Activated CD8-positive, alpha-beta T cell treated with anti-CD3 and anti-CD28 coated beads for 36 hours (primary cell): ENCODE data around the gene PRKCE. TPM values are rescaled to one million over a fixed set of nuclear protein-coding genes. Genes with fewer than 3 reads are reported as not detected.
A peak's percentile ranks its signal among the peaks of the same experiment; 100 is the strongest.

Experiments used
- ATAC-seq: fragments of 200-7000 bp; cut with Tn5 transposase; one replicate; pipeline ENCODE4 v1.10.0; 2021; ENCODE audit warnings: mild to moderate bottlenecking, moderate library complexity
- CTCF ChIA-PET: fragments of 350-600 bp; sonication (Branson Sonifier 250); formaldehyde crosslinking; loops from one replicate; lab custom pipeline; 2021; ENCODE audit warnings: antibody characterized with exemption; lab: Charles Lee
- POLR2A ChIA-PET: fragments of 350-600 bp; sonication (Branson Sonifier 250); formaldehyde crosslinking; loops from one replicate; lab custom pipeline; 2021; ENCODE audit warnings: antibody characterized with exemption; lab: Charles Lee
- DNase-seq: peaks from one replicate; pipeline ENCODE4 v3.0.0-alpha.2; 2020
- H3K27ac Mint-ChIP-seq: one replicate; pipeline ENCODE4 v1.8.0; 2021; ENCODE audit warnings: mild to moderate bottlenecking, mixed read lengths
- H3K27me3 Mint-ChIP-seq: one replicate; pipeline ENCODE4 v1.8.0; 2021; ENCODE audit warnings: mixed read lengths
- H3K36me3 Mint-ChIP-seq: one replicate; pipeline ENCODE4 v1.8.0; 2021; ENCODE audit warnings: low read depth, mixed read lengths
- H3K4me1 Mint-ChIP-seq: one replicate; pipeline ENCODE4 v1.8.0; 2021; ENCODE audit warnings: low read depth, mixed read lengths
- H3K4me3 Mint-ChIP-seq: one replicate; pipeline ENCODE4 v1.8.0; 2021; ENCODE audit warnings: mild to moderate bottlenecking, moderate library complexity, mixed read lengths
- H3K9me3 Mint-ChIP-seq: one replicate; pipeline ENCODE4 v1.8.0; 2021; ENCODE audit warnings: mixed read lengths
- intact Hi-C: fragments of 100-400 bp; cut with micrococcal nuclease; formaldehyde crosslinking; loops from one replicate; pipeline ENCODE4 v1.10.0; 2022
- total RNA-seq, 2 experiments: library from RNA; stranded (reverse); gene quantifications; one replicate each; pipeline ENCODE4 v1.2.3, GENCODE V29; 2021
- TF ChIP-seq, protein P1 (sequence below): fragments of 200-600 bp; IDR thresholded peaks from one replicate; pipeline ENCODE4 v1.8.0; 2022; ENCODE audit warnings: antibody characterized with exemption, mild to moderate bottlenecking

PRKCE gene
- total RNA-seq, 2 experiments from 2014 or later: 11.5 to 11.9 TPM

DNA sequence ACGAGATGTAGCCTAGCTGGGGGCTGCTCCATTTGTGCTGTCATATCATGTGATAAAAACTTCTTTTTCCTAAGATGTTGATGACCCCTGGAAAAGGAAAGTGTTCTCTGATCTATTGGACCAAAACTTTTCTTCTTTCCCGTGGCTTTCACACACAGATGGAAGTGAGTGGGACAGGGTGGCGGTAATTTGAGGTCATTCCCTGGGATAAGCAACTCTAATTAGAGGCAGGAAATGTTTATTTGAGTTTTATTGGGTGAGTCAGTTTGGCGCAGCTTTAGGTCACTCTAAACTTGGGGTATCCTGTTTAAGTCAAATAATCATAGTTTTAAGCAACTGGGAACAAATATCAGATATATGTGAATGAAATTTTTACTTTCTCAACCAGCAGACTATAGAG lies 424.8 kb downstream of the PRKCE start:
- intact Hi-C loops: no loop called here
- Mint-ChIP-seq H3K27ac (no peak overlapping the region), H3K36me3 (no peaks in the 10 kb centered on the region), H3K4me3 (no peak overlapping the region), H3K27me3 (no peaks in the 10 kb centered on the region), H3K4me1 (peaks cover 11% of the 10 kb centered on the region), H3K9me3 (no peaks in the 10 kb centered on the region)
- ChIA-PET POLR2A (no interaction called here), CTCF (interaction anchor here (1.5 kb wide), 1 partner anchor 13 kb away, joined by 4 read pairs; no protein-coding TSS in a partner anchor)
- TF ChIP-seq, protein P1, sequence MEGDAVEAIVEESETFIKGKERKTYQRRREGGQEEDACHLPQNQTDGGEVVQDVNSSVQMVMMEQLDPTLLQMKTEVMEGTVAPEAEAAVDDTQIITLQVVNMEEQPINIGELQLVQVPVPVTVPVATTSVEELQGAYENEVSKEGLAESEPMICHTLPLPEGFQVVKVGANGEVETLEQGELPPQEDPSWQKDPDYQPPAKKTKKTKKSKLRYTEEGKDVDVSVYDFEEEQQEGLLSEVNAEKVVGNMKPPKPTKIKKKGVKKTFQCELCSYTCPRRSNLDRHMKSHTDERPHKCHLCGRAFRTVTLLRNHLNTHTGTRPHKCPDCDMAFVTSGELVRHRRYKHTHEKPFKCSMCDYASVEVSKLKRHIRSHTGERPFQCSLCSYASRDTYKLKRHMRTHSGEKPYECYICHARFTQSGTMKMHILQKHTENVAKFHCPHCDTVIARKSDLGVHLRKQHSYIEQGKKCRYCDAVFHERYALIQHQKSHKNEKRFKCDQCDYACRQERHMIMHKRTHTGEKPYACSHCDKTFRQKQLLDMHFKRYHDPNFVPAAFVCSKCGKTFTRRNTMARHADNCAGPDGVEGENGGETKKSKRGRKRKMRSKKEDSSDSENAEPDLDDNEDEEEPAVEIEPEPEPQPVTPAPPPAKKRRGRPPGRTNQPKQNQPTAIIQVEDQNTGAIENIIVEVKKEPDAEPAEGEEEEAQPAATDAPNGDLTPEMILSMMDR: no peak
- no peak for DNase-seq
- no peak for ATAC-seq

DNA sequence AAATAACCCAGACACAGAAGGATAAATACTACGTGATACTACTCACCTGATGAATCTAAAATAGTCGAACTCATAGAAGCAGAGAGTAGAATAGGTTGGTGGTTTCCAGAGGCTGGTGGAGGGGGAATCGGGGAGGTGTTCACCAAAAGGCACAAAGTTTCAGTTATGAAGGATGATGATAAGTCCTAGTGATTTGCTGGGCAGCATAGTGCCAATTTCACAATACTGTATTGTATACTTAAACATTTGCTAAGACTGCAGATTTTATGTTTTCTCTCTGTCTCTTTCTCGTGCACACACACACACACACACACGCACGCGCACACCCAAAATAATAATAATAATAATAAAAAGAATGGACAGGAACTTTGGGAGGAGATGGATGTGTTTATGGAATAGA lies 425.4 kb downstream of the PRKCE start:
- H3K4me3 Mint-ChIP-seq: no peak overlapping the region
- no peak for ATAC-seq
- intact Hi-C loops: no loop called here
- no peak for DNase-seq
- ChIA-PET CTCF (interaction anchor here (0.7 to 1.5 kb wide), 2 partner anchors 14 to 286 kb away, joined by 3 to 4 read pairs; no protein-coding TSS in a partner anchor), POLR2A (interaction anchor here (0.7 kb wide), 1 partner anchor 347 kb away, joined by 3 read pairs; no protein-coding TSS in a partner anchor)
- TF ChIP-seq, protein P1: no peak
- H3K36me3 Mint-ChIP-seq: no peaks in the 10 kb centered on the region
- no peaks in the 10 kb centered on the region for H3K9me3 Mint-ChIP-seq
- no peaks in the 10 kb centered on the region for H3K27me3 Mint-ChIP-seq
- H3K27ac Mint-ChIP-seq: no peak overlapping the region
- peaks cover 11% of the 10 kb centered on the region for H3K4me1 Mint-ChIP-seq

DNA sequence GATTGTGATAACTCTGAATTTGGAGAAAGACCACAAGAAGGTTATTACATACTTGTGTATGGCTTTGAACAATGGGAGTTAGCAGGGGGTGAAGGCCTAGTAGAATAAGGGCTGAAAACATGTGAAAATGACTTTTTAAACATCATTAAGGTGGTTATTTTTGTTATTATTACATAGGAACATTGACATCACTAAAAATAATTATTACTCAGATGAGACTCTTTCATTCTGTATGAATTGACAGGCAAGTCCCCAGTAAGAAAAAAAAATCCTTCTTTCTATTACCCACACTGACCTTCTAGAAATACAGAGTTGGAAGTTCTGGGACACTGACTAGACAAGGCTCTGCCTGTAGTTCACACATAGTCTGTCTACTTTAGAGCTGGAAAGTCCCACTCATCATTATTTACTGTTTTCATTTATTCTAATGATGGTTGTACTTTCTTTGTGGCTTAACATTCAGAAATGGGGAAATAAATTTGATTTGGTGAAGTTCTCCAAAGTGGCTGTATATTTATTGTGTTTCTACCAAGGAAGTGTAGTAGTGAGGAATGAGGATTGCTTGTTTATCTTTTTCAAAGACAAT lies 426.1 kb downstream of the PRKCE start:
- no peak overlapping the region for H3K4me3 Mint-ChIP-seq
- H3K4me1 Mint-ChIP-seq: peaks cover 18% of the 10 kb centered on the region
- H3K27me3 Mint-ChIP-seq: no peaks in the 10 kb centered on the region
- H3K27ac Mint-ChIP-seq: peak overlapping the region; percentile 26
- H3K9me3 Mint-ChIP-seq: no peaks in the 10 kb centered on the region
- ChIA-PET CTCF (interaction anchor here (1.5 kb wide), 1 partner anchor 15 kb away, joined by 4 read pairs; no protein-coding TSS in a partner anchor), POLR2A (no interaction called here)
- intact Hi-C loops: no loop called here
- TF ChIP-seq, protein P1: no peak
- H3K36me3 Mint-ChIP-seq: no peaks in the 10 kb centered on the region
- ATAC-seq (no peak), DNase-seq (no peak)

DNA sequence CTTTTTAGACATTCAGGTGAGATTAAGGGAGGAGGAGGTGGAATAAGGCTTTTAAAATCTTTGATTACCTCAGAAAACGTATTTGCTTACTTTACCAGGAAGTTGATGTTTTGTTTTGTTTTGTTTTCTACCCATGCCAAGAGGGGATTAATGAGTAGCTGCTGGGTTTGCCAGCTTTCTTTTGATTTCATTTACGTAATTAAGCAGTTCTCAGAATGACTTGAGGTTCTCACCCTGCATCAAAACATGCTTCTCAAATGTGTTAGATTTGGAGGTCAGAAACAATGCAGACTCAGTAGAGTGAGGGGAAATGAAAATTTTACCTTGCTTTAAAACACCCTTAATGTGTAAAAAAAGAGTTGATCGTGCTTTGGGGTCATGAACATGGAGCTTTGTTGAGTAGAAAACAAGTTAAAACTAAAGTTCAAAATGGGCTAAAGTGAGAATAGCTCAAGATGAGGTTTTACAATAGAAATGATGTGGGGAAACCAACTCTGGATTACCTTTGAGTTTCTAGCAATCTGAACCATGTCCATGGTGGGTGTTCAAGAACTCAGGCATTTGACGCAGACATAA lies 428.6 kb downstream of the PRKCE start:
- peak; percentile 34 for ATAC-seq
- Mint-ChIP-seq H3K36me3 (no peaks in the 10 kb centered on the region), H3K4me1 (peaks cover 15% of the 10 kb centered on the region), H3K9me3 (no peaks in the 10 kb centered on the region), H3K27ac (peak overlapping the region; percentile 72), H3K27me3 (no peaks in the 10 kb centered on the region), H3K4me3 (no peak overlapping the region)
- no peak for DNase-seq
- CTCF ChIA-PET: interaction anchor here (1.0 to 1.8 kb wide), 4 partner anchors 9 to 40 kb away, joined by 4 to 5 read pairs (median 4); no protein-coding TSS in a partner anchor
- POLR2A ChIA-PET: no interaction called here
- intact Hi-C loops: no loop called here
- TF ChIP-seq, protein P1: no peak
